GM19324 (cell line): ENCODE data around the gene ADGRE1.
A peak's percentile ranks its signal among the peaks of the same experiment; 100 is the strongest.
"Not testable (repeated sequence)": the region's sequence is repeated elsewhere in the genome, so short reads cannot be mapped to it uniquely, and the experiment has no call there.

Source experiments
- ATAC-seq: cut with Tn5 transposase; IDR thresholded peaks from one replicate; pipeline ENCODE4 v1.9.1; 2021; ENCODE audit warnings: mild to moderate bottlenecking, moderate library complexity; ENCODE audit not compliant: unreplicated experiment, low FRiP score

ADGRE1 gene, protein sequence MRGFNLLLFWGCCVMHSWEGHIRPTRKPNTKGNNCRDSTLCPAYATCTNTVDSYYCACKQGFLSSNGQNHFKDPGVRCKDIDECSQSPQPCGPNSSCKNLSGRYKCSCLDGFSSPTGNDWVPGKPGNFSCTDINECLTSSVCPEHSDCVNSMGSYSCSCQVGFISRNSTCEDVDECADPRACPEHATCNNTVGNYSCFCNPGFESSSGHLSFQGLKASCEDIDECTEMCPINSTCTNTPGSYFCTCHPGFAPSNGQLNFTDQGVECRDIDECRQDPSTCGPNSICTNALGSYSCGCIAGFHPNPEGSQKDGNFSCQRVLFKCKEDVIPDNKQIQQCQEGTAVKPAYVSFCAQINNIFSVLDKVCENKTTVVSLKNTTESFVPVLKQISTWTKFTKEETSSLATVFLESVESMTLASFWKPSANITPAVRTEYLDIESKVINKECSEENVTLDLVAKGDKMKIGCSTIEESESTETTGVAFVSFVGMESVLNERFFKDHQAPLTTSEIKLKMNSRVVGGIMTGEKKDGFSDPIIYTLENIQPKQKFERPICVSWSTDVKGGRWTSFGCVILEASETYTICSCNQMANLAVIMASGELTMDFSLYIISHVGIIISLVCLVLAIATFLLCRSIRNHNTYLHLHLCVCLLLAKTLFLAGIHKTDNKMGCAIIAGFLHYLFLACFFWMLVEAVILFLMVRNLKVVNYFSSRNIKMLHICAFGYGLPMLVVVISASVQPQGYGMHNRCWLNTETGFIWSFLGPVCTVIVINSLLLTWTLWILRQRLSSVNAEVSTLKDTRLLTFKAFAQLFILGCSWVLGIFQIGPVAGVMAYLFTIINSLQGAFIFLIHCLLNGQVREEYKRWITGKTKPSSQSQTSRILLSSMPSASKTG

DNA sequence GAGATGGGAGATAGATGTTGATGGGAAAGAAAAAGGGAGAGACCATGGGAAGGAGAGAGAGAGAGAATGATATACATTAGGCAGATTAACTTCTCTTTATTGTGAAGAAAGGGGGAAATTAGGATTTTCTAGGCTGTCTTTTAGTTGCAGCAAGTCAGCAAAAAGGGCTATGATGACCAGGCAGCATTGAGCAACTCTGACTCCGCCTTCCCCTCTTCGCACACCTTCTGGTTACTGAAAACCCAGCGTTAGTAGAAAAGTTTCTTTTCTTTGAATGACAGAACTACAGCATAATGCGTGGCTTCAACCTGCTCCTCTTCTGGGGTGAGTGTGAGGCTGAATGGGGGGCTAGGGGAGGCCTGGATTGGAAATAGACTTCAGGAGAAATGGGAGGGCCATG lies at the start of gene ADGRE1:
ADGRE1 (plus strand) TSS at position 264 of the 400 bp plus-strand sequence; CDS start at position 294, 30 bp downstream.
- ATAC-seq, result no peak

GRCh38 chr19:6838062-6838655 lies 49.2 kb upstream of the ADGRE1 start:
- ATAC-seq, result no peak

GRCh38 chr19:6842871-6843607 lies 44.3 kb upstream of the ADGRE1 start:
- no peak for ATAC-seq

DNA sequence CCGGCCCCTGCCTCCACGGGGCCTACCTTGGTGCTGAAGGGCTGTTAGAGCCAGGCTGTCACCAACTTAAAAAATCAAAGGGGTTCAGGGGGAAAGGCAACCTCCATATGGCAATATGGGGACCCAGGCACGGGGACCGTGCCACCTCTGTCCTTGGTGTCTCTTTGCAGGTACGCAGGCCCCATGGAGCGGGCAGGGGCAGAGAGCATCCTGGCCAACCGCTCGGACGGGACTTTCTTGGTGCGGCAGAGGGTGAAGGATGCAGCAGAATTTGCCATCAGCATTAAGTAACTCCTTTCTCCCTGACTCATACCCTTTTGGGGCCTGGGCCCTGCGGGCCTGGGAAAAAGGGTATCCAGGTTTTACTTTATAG lies 39.6 kb upstream of the ADGRE1 start:
- no peak for ATAC-seq

DNA sequence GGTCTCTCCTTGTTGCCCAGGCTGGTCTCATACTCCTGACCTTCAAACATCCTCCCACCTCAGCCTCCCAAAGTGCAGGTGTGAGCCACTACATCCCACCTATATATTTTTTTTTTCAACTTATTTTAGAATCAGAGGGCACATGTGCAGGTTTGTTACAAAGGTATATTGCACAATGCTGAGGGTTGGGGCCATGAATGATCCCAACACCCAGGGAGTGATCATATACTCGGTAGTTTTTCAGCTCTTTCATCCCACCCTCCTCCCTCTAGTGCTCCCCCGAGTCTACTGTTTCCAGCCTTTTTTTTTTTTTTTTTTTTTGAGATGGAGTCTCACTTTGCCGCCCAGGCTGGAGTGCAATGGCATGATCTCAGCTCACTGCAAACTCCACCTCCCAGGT lies 38.4 kb upstream of the ADGRE1 start:
- no peak for ATAC-seq

DNA sequence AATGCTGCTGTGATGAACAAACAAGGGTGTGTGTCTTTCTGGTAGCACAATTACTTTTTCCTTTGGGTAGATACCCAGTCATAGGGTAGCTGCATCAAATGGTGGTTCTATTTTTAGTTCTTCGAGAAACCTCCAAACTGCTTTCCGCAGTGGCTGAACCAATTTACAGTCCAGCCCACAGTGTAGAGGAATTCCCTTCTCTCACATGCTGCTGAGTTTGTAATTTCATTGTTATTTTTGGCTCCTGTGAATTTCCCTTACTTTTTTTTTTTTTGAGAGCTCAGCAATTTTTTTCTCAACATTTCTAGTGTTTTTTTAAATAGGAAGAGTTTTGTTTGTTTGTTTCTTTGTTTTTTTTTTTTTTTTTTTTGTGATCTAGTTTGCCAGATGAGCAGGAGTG lies 37.5 kb upstream of the ADGRE1 start:
- no peak for ATAC-seq

- no peak for ATAC-seq
These were observed 36.0 kb upstream of the ADGRE1 start for GRCh38 chr19:6851359-6851758.

DNA sequence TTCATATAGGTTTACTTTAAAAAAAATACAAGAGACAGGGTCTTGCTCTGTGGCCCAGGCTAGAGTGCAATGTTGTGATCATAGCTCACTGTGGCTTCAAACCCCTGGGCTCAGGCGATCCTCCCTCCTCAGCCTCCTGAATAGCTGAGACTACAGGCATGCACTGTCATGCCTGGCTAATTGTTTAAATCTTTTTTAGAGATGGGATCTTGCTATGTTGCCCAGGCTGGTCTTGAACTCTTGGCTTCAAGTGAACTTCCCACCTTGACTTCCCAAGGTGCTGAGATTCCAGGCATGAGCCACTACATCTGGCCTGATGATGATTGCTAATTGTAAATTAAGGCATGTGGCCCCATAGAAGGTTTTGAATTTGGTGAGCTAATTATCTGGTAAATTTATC lies 35.4 kb upstream of the ADGRE1 start:
- ATAC-seq, result no peak

- no peak for ATAC-seq
These were observed 33.5 kb upstream of the ADGRE1 start for GRCh38 chr19:6853868-6854267.

DNA sequence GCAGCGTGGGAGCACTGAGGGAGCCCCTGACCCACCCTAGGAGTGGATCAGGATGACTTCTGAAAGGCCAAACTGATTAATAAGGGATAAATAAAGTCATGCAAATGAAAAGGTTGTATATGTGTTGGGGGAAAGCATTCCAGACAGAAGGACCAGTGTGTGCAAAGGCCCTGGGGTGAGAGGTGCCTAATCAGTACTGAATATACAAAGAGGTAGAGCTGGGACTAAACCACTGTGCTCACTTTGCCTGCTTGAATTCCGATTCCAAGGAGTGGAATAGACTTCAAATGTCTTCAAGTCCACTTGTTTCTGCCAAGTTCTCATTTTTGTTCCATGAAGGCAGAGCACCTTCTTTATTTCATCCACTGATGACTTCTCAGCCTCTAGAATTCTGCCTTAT lies 32.6 kb upstream of the ADGRE1 start:
- ATAC-seq, result no peak

DNA sequence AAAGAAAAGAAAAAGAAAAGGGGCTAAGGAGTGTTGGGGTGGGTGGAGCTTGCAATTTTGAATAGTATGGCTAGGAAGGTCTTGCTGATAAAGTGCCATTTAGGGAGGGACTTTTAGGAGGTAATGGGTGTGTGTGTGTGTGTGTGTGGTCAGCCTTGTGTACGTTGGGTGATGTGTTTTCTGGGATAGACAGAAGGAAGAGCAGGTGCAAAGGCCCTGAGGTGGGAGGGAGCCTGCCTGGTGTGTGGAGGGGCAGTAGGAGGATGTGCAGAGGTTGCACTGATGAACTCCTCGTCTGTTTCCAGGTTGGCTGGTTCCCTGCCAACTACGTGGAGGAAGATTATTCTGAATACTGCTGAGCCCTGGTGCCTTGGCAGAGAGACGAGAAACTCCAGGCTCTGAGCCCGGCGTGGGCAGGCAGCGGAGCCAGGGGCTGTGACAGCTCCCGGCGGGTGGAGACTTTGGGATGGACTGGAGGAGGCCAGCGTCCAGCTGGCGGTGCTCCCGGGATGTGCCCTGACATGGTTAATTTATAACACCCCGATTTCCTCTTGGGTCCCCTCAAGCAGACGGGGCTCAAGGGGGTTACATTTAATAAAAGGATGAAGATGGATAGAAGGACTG lies 30.5 kb upstream of the ADGRE1 start:
- ATAC-seq, result no peak

- ATAC-seq, result no peak
These were observed 25.6 kb upstream of the ADGRE1 start for GRCh38 chr19:6861683-6862286.

GRCh38 chr19:6862673-6863078 lies 24.7 kb upstream of the ADGRE1 start:
- ATAC-seq, result peak; percentile 59

GRCh38 chr19:6864325-6864940 lies 22.9 kb upstream of the ADGRE1 start:
- ATAC-seq, result no peak

DNA sequence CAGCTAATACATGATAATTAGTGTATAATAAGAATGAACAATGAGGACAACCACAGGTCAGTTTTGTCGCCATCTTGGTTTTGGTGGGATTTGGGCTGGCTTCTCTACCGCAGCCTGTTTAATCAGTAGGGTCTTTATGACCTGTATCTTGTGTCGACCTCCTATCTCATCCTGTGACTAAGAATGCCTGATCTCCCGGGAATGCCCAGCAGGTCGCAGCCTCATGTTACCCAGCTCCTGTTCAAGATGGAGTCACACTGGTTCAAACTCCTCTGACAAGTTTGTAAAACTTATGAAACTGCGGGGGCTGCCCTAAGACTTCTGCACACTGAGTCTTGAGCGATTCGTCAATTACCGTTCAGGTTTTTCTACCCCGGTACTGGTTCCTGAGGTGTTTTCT lies 21.5 kb upstream of the ADGRE1 start:
- no peak for ATAC-seq

DNA sequence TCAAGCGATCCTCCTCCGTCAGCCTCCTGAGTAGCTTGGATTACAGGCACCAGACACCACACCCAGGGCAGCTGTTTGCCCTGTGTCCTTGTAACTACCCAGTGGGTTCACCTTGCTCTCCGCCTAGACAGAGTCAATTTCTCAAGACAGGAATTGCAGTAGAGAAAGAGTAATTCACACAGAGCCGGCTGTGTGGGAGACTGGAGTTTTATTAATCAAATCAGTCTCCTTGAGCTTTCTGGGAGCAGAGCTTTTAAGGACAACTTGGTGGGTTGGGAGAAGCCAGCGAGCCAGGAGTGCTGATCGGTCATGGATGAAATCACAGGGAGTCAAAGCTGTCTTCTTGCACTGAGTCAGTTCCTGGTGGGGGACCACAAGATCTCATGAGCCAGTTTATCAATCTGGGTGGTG lies 20.6 kb upstream of the ADGRE1 start:
- ATAC-seq, result no peak

- no peak for ATAC-seq
These were observed 19.0 kb upstream of the ADGRE1 start for GRCh38 chr19:6868351-6868750.

GRCh38 chr19:6869151-6869882 lies 18.1 kb upstream of the ADGRE1 start:
- ATAC-seq, result not testable (repeated sequence)
